NCI-H526 treated with DMSO at 0.1 percent for 48 hours (cell line): Measurements from ENCODE around the gene RNU2-1.
"Not testable (repeated sequence)": the region's sequence is repeated elsewhere in the genome, so short reads cannot be mapped to it uniquely, and the experiment has no call there.

Experiments used
- DNase-seq: peaks from one replicate; lab custom pipeline; 2025; lab: John Stamatoyannopoulos, UW

RNU2-1 gene

DNA sequence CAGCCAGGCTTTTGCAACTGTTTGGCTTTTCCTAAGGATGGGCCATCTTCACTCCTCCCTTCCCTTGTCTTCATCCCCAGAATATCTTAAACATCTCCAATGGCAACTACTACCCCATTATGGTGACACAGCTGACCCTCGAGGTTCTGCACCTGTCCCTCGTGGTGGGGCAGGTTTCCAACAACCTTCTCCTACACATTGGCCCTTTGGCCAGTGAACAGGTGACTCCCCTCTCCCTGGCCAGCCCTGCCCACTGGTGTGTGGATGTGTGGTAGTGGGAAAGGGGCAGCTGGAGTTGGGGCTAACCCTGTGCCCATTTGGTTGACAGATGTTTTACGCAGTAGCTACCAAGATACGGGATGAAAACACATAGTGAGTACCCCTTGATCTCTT, 17.4 kb downstream of the RNU2-1 start:
- DNase-seq, result no peak

DNA sequence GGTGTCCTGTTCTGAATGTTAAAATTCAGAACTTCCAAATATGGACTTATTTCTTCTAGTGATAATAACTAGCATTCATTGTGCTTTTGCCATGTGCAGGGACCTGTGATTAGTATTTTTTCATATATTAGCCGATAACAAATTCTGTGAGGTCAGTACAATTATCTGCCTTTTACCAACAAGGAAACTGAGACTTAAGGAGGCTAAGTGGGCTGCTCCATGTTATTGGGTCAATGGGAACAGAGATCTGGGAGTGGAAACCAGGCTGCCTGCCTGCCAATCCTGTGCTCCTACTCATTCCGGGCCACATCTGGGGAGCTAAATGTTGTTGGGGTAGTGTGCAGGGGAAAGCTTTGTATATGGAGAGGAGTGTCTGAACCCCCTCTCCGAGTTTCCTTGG, 18.4 kb downstream of the RNU2-1 start:
- DNase-seq, result no peak

DNA sequence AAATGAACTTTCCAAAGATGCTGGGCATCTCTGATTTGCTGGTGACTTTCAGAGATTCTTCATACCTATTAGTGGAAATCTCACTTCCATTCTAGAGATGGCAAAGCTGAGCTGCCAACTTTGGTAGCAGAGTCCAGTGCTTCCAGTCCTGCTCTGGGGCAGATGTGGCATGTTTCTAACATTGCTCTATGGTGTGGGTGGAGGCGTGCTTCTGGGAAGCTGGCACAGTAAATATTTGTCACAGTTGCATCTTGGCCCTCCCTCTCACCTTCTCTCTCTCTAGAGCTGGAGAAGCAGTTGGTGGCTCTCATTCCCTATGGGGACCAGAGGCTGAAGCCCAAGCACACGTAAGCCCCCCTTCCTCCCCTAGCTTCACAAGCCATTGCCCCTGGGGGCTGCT, 20.2 kb downstream of the RNU2-1 start:
- no peak for DNase-seq

DNA sequence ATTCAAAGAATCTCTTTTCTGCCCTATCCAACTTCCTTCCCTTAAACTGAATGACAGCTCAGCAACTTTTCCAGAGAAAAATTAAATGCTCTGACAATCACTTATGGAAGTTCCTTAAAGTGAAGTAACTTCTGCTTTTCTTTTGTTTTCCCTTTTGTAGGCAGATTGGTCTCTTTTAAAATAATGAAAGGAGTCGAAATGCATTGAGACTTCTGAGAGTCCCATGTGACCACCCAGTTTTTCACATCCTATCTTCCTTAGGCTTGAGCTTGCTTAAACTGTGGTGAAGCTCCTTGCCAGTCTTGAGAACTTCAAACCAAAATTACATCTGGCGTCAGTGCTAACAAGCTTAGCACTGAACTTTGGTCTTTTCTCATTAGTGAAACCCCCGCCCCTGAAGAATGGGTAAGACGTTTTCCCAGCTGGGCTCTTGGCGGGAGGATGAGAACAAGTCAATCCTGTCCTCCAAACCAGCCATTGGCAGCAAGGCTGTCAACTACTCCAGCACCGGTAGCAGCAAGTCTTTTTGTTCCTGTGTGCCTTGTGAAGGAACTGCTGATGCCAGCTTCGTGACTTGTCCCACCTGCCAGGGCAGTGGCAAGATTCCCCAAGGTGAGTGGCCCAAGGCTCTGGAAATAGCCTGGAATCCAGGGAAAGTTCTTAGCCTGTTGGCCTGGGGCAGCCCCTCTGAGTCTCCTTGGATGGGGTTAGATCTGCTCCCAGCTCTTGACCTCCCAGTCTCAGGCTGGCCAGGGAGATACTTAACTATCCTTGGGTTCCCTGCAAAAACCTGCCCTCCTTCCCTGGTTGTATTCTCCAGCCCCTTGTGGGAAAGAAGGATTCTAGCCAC, 20.9 kb downstream of the RNU2-1 start:
- DNase-seq, result no peak

DNA sequence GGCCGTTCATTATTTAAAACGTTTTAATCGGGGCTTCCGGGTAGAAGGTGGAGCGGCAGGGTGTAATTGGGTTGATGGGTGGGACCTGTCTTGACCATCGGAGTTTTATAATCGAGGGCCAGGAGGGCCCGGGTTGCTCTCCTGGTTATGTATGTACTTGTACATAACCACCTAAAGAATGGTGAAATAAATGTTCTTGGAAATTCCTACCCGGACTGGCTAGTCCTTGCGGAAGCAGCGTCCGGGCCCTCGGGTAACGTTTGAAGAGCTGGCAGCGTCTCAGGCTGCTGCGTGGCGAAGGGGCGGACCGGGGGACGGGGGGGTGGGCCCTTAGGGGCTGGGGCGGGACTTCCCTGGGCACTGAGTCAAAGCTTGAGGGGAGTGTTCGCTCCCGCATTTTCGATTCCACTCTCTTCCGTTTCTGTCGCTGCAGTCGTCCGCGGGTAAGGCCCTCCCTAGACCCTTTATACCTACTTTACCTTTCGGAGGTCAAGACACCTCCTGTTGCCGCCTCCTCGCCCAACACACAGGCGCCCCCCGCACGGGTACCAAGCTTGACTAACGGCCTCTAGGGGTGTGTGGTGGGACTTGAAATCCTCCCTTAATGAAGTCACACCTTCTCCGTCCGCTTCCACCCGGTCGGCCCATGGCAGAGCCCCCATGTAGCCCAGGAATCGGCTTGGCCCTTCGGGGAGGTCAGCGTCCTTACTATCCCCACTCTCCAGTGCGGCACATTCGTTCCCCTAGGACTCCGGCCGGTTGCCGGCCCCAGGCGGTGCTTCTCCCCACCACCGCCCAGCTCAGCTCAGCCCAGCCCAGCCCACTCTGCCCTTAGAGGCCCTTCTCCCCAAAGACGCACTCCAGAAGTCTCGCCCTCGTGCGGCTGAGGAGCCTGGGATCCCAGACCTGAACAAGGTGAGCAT, 22.0 kb downstream of the RNU2-1 start, which contains the start of gene TMEM106A:
Gene TMEM106A (plus strand): TSS at position 396 of the 923 bp plus-strand sequence. CDS start 1,167 bp downstream, outside the sequence.
- DNase-seq, result no peak

DNA sequence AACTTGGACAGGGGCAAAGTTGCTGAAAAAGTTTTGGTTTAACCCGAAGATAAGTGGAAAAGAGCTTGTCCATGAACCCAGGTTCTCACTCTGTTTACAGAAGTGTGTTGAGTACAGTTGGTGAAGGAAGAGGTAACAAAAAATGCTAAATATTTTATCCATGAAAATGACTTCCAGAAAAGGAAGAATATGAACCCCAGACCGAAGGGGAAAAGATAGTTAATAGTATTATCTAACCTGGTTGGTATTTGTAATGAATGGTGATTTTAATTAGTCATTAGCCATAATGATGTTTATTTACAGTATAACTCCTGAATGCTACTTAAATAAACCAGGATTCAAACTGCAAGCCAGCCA, 22.7 kb downstream of the RNU2-1 start:
- DNase-seq, result no peak

DNA sequence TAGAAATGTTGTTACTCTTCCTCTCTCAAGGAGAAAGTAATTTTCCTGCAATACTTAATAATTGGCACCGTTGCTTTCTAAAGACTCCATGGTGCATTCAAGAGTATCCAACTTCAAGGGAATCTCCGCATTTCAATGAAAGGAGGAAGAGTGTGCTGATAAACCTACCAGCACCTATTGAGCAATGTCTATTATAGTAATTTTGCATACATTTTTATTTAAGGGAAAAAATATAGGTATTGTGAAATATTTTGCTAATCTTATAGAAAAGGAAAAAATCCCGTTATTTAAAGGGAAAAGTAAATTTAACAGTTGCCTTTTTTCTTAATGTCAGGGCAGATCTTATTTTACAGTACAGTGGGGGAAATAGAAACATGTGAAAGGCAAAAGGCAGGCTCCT, 23.2 kb downstream of the RNU2-1 start:
- no peak for DNase-seq

DNA sequence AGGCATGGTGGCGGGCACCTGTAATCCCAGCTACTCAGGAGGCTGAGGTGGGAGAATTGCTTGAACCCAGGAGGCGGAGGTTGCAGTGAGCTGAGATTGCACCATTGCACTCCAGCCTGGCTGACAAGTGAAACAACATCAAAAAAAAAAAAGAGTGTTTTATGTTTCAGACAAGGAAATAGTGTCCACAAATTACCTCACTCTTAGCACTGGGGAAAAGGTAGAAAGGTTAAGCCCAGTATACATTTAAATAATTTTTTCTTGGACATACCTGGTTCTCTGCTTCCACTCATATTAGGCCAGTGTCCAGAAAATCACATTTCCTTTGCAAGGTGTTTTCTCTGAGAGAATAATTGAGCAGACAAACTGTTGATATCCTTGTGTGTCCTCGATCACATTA, 30.8 kb downstream of the RNU2-1 start:
- DNase-seq, result not testable (repeated sequence)

DNA sequence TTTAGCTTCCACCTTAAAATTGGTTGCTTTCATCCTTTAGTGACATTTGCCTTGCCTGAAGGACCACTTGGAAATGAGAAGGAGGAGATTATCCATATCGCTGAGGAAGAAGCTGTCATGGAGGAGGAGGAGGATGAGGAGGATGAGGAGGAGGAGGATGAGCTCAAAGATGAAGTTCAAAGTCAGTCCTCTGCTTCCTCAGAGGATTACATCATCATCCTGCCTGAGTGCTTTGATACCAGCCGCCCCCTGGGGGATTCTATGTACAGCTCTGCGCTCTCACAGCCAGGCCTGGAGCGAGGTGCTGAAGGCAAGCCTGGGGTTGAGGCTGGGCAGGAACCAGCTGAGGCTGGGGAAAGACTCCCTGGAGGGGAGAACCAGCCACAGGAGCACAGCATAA, 33.6 kb downstream of the RNU2-1 start:
- DNase-seq, result no peak

DNA sequence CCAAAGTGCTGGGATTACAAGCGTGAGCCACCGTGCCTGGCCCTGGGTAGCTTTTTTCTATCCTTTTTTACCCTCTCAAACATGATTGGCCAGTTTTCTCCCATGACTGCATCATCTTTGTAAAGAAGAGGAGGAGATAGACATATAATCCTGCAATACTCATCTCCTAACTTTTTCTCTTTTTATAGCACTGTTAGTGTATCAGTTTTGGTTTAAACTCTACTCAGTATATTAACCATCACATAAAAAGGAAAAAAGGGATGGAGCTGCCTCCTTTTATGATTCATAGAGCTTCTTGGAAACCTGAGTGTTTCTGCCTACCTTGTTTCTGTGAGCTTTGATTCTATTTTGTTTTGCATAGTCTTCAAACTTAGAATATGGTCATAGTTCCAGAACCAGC, 34.1 kb downstream of the RNU2-1 start:
- no peak for DNase-seq

DNA sequence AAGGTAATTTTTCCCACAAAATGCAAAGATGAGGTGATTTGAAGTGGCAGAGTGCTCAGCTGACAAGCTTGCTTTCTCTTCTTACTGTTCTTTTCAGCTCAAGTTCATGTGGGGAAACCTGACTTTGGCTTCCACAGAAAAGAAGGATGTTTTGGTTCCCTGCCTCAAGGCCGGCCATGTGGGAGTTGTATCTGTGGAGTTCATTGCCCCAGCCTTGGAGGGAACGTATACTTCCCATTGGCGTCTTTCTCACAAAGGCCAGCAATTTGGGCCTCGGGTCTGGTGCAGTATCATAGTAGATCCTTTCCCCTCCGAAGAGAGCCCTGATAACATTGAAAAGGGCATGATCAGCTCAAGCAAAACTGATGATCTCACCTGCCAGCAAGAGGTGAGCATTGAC, 40.5 kb downstream of the RNU2-1 start:
- DNase-seq, result no peak

DNA sequence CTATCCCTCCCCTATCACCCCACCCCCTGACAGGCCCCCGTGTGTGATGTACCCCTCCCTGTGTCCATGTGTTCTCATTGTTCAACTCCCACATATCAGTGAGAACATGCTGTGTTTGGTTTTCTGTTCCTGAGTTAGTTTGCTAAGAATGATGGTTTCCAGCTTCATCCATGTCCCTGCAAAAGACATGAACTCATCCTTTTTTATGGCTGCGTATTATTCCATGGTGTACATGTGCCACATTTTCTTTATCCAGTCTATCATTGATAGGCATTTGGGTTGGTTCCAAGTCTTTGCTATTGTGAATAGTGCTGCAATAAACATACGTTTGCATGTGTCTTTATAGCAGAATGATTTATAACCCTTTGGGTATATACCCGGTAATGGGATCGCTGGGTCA, 47.1 kb downstream of the RNU2-1 start:
- DNase-seq, result not testable (repeated sequence)

DNA sequence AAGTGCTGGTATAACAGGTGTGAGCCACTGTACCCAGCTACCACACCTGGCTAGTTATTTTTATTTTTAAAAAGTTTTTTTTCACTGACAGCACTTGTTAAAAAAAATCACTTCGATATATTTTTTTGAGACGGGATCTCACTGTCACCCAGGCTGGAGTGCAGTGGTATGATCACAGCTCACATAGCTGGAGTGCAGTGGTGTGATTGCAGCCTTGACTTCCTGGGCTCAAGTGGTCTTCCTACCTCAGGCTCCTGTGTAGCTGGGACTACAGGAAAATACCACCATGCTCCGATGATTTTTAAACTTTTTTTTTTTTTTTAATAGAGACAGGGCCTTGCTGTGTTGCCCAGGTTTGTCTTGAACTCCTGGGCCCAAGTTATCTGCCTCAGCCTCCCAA, 49.9 kb downstream of the RNU2-1 start:
- no peak for DNase-seq
